ENCODE data around the gene TFR2.
A peak's percentile ranks its signal among the peaks of the same experiment; 100 is the strongest.

The TFR2 gene

DNA sequence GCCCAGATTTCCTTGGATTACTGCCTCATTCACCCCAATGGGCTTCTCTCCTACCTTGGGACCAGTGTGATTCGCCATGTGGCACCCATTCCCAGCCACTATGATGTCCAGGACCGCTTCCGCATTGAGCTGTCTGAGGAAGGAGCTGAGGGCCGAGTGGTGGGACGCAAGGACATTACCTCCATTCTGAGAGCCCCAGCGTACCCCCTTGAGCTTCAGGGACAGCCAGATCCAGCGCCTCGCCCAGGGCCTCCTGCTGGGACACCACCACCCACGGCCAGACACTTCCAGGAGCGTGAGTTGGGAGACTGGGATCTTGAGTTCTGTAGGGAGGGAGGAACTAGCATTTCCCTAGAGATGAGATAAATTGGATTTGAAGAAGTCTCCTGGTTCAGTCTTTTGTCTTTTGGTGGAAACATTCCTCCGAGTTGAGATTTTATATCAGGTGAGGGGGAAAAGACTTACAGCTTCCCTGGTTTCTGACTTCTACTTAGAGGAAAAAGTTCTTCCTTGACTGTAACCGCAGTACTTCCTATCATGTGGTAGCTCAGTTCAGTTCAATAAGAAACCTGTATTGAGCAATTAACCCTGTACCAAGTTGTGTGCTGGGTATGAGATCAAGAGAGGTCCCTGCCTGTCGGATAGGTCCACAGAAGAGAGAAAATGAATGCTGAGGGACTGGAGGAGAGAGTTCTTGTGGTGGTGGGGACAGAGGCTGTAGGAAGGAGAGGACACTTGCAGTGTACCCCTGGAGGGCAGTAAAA, 27.8 kb downstream of the TFR2 start:
- peaks cover 11% of the 10 kb centered on the region for H3K36me3 Mint-ChIP-seq
- peak overlapping the region; percentile 98 for H3K4me3 Mint-ChIP-seq

DNA sequence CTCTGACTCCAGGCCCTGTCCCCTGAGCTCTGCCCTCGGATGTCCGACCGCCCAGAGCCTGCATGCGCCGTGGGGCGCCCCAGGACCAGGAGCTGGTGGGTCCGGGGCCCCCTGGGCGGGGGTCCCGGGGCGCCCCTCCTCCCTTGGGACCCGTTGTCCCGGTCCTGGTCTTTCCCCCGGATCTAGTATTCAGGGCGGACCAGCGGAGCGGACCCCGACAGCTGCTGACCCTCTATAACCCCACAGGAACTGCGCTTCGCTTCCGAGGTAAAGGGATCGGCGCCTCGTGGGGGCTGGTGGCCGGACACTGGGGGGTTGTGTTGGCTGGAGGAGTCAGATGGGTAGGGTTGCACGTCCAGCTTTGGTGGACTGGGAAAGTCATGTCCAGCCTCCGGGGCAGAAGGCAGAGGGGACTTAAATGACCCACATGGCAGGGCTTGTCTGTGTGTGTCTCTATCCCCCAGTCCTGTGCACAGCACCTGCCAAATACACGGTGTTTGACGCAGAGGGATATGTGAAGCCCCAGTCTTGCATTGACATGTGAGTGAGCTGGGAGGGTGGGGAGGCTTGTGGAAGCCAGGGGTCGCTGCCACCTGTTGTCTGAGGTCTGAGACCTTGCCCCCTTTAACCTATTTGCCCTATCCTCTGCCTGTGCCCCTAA, 28.5 kb downstream of the TFR2 start:
- Mint-ChIP-seq H3K27ac (peak overlapping the region; percentile 94), H3K9me3 (no peaks in the 10 kb centered on the region), H3K36me3 (peaks cover 11% of the 10 kb centered on the region), H3K4me1 (peaks cover 14% of the 10 kb centered on the region), H3K27me3 (no peaks in the 10 kb centered on the region), H3K4me3 (peak overlapping the region; percentile 98)
- no peak for ATAC-seq

More for the DNA sequence above, 27.8 kb downstream of the TFR2 start:
- Mint-ChIP-seq H3K4me1 (peaks cover 14% of the 10 kb centered on the region), H3K9me3 (no peaks in the 10 kb centered on the region), H3K27ac (no peak overlapping the region), H3K27me3 (no peaks in the 10 kb centered on the region)
- ATAC-seq: no peak

DNA sequence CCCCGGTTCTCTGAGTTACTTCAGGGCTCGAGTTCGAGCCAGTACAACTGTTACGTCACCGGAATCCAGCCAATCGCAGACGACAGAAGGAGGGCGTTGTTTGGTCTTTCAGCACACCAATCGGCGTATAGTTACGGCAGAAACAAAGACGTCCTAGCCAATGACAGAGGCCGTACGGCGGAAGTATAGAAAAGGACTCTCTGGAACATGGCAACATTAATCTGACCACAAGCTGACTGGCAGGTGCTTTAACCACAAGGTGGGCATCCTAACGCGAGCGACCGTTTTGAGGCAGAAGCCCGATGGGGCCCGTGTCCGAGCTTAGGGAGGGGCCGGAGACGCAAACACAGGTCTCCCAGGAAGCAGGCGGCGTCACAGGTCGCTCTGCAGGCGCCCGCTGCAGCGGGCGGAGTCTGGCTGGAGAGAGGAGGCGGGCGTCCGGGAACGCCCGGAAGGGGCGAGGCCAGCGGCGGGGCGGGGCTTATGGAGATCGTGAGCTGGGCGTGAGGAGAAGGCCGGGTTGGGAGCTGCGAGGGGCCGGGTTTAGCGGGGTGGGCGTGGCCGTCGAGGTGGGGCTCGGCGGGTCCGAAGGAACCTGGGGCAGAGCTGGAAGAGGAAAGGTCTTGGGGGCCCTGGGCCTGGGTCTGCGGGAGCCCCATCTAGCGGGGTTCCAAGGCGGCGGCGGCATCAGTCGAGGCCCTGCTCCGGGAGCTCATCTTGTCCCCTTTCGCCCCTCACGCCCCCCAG, 29.2 kb downstream of the TFR2 start, which contains the start of gene MOSPD3:
Gene MOSPD3, plus strand, starts transcription at position 558 of the 747 bp plus-strand sequence. CDS start 252 bp downstream, outside the sequence.
- ATAC-seq: peak; percentile 97
- Mint-ChIP-seq H3K36me3 (peaks cover 11% of the 10 kb centered on the region), H3K9me3 (no peaks in the 10 kb centered on the region), H3K4me1 (peaks cover 14% of the 10 kb centered on the region), H3K4me3 (peak within 1 kb of the TSS; percentile 98), H3K27me3 (no peaks in the 10 kb centered on the region), H3K27ac (peak within 1 kb of the TSS; percentile 94)

DNA sequence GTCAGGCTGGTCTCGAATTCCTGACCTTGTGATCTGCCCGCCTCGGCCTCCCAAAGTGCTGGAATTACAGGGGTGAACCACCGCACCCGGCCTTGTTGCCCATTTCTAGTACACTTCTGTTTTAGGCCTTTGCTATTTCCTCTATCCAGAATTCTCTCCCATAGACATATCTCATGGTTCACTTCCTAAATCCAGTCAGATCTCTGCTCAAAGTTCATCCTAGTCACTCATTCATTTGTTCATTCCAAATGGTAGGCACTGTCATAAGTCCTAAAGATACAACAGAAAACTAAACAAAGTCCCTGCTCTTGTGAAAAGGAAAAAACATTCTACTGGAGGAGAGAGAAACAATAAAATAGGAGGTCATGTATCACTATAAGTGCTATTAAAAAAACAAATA, 31.4 kb downstream of the TFR2 start:
- Mint-ChIP-seq H3K36me3 (peaks cover 6% of the 10 kb centered on the region), H3K9me3 (no peaks in the 10 kb centered on the region), H3K4me1 (peaks cover 25% of the 10 kb centered on the region), H3K27me3 (no peaks in the 10 kb centered on the region), H3K4me3 (no peak overlapping the region), H3K27ac (no peak overlapping the region)
- no peak for ATAC-seq

DNA sequence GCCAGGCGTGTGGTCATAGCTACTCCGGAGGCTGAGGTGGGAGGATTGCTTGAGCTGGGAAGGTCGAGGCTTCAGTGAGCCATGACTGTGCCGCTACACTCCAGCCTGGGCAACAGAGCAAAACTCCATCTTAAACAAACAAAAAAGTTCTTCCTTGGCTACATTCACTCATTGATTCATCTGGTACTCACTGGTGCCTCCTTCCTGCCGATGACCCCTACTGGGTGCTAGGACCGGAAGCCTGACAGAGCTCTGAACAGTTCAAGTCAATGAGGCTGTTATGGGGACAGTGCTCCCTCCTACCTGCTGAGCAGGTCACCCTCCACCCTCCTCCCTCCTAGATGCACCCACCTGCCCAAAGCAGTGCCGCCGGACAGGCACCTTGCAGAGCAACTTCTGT, 34.2 kb downstream of the TFR2 start:
- H3K9me3 Mint-ChIP-seq: no peaks in the 10 kb centered on the region
- H3K4me3 Mint-ChIP-seq: no peak overlapping the region
- no peak overlapping the region for H3K27ac Mint-ChIP-seq
- H3K27me3 Mint-ChIP-seq: no peaks in the 10 kb centered on the region
- no peak for ATAC-seq
- peaks cover 22% of the 10 kb centered on the region for H3K4me1 Mint-ChIP-seq
- no peaks in the 10 kb centered on the region for H3K36me3 Mint-ChIP-seq

DNA sequence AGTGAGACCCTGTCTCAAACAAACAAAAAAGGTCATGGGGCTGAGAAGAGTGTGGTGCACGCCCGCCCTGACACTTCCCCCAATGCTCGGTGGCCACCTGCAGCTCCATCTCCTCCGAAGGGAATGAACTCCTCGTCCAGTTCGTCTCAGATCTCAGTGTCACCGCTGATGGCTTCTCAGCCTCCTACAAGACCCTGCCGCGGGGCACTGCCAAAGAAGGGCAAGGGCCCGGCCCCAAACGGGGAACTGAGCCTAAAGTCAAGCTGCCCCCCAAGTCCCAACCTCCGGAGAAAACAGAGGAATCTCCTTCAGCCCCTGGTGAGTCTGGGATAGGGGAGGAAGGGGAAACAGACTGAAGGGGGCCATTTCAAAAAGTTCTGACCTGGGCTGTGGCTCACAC, 35.0 kb downstream of the TFR2 start:
- Mint-ChIP-seq H3K36me3 (no peaks in the 10 kb centered on the region), H3K27ac (no peak overlapping the region), H3K4me1 (peaks cover 22% of the 10 kb centered on the region), H3K27me3 (no peaks in the 10 kb centered on the region), H3K4me3 (no peak overlapping the region), H3K9me3 (no peaks in the 10 kb centered on the region)
- no peak for ATAC-seq

DNA sequence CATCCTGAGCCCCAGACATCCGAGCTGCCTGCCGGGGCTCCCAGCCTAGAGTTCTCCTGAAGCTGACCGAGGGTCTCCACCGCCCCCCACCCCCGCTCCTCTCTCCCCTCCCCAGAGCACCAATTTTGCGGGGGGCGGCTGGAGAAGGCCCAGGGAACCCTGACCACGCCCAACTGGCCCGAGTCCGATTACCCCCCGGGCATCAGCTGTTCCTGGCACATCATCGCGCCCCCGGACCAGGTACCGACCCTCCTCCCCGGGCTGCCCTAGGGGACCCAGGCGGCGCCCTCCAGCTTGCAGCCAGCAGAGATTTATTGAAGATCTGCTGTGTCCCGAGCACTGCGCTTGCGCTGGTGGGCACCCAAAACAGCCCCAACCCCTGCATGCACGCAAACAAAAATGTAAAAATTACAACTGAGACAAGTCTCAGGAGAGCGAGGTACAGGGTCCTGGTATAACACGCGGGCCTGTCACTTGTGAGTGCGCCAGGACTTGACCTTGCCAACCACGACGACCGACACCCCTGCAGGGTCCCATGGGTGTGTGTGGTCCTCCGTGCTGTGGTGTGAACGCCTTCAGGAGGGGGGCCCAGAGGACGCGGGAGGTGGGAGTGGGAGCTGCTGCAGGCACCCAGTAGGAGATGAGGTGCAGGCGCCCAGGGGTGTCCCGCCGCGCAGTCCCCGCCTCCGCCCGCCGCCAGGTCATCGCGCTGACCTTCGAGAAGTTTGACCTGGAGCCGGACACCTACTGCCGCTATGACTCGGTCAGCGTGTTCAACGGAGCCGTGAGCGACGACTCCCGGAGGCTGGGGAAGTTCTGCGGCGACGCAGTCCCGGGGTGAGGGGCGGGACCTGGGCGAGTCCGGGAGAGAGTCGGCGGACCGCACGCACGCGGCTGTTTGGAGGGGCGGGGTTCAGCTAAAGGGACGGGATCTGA, 36.1 kb downstream of the TFR2 start:
- H3K27ac Mint-ChIP-seq: peak overlapping the region; percentile 62

DNA sequence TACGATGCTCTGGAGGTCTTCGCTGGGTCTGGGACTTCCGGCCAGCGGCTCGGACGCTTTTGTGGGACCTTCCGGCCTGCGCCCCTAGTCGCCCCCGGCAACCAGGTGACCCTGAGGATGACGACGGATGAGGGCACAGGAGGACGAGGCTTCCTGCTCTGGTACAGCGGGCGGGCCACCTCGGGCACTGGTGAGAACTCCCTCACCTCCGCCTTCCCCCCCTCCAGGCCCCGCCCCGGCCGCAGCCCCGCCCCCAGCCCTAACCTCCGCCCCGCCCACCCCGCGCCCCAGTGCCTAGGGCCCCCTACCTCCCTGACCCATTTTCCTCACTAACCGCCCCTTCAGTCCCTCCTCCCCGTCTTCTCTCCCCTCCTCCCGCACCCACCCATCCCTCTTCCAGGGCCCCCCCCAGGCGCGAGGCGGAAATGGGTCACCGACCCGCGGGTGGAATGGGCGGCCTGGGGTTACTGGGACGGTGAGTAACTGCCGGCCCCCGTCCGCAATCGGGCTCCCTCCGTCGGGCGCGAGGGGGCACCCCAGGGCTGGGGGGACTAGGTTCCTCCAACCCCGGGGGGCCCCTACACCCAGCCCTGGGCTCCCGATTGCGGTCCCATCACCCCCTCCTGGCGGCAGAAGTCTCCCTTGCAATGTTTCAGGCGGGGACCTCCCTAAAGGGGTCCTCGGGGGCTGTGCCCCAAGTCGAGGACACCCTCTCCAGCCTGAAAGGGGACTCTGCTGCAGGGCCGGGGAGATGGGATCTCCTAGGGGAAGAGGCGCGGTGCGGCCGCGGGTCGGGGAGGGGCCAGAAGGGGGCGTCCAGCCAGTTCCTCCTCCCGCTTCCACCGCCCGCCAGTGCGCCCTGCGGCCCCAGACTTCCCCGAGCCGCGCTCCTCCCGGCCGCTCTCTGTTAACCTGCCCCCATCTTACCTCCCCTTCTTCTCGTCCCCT, 37.0 kb downstream of the TFR2 start:
- peak; percentile 79 for ATAC-seq
- no peaks in the 10 kb centered on the region for H3K9me3 Mint-ChIP-seq
- H3K4me3 Mint-ChIP-seq: peak overlapping the region; percentile 82
- peaks cover 22% of the 10 kb centered on the region for H3K4me1 Mint-ChIP-seq
- no peaks in the 10 kb centered on the region for H3K36me3 Mint-ChIP-seq
- H3K27me3 Mint-ChIP-seq: no peaks in the 10 kb centered on the region
- H3K27ac Mint-ChIP-seq: peak overlapping the region; percentile 87

More for the DNA sequence above, 36.1 kb downstream of the TFR2 start:
- peak; percentile 24 for ATAC-seq
- Mint-ChIP-seq H3K4me1 (peaks cover 22% of the 10 kb centered on the region), H3K36me3 (no peaks in the 10 kb centered on the region), H3K9me3 (no peaks in the 10 kb centered on the region), H3K4me3 (peak overlapping the region; percentile 82), H3K27me3 (no peaks in the 10 kb centered on the region)

DNA sequence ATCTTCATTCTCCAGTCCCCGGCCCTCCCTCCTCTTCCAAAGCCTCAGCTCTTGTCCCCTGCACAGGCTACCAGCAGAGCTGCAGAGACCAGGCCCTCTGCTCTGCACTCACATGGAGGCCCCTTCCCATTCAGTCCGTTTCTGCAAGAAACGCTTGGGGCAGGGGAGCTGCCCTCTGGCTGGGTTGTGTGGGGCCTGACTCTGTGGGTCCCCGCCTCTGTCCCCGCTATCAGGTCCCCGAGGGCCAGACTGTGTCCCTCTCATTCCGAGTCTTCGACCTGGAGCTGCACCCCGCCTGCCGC, 37.7 kb downstream of the TFR2 start:
- peaks cover 22% of the 10 kb centered on the region for H3K4me1 Mint-ChIP-seq
- H3K27me3 Mint-ChIP-seq: no peaks in the 10 kb centered on the region
- no peaks in the 10 kb centered on the region for H3K9me3 Mint-ChIP-seq
- peak overlapping the region; percentile 81 for H3K4me3 Mint-ChIP-seq
- no peaks in the 10 kb centered on the region for H3K36me3 Mint-ChIP-seq
- peak; percentile 3 for ATAC-seq
- peak overlapping the region; percentile 87 for H3K27ac Mint-ChIP-seq

DNA sequence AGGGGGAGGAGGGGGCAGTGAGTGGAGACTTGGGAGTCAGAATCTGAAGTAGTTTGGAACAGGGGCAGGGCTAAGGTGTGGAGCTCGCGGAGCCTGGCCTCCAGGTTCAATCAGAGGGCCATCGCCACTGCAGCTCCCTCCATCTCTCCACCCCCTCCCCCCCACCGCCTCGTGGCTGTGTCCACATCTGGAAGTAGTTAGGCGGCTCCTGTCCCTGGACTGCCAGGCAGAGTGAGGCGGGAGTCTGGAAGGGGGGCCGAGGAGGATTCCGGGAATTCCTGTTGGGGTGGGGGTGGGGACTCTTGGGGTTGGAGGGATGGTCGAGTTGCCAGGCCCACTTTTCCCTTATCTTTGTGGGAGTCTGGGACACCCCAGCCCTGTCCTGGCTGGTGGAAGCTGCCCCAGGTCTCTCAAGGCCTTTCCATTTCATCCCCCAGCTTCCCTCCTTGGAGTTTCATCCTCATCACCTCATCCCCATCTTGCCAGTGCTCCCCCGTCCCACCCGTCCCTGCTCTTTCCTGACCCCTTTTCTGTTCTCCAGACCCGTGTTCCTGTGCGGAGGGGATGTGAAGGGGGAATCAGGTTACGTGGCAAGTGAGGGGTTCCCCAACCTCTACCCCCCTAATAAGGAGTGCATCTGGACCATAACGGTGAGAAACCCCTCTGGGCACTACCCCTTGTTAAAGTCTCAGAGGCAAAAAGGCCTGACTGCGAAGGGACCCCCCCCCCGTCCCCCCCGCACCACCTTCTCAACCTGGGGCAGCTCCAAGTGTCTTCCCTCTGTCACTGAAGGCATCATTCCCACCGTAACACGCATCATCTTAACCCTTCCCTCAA, 38.2 kb downstream of the TFR2 start:
- peak overlapping the region; percentile 81 for H3K4me3 Mint-ChIP-seq
- no peaks in the 10 kb centered on the region for H3K36me3 Mint-ChIP-seq
- H3K27ac Mint-ChIP-seq: peak overlapping the region; percentile 87
- ATAC-seq: no peak
- peaks cover 22% of the 10 kb centered on the region for H3K4me1 Mint-ChIP-seq
- H3K27me3 Mint-ChIP-seq: no peaks in the 10 kb centered on the region
- no peaks in the 10 kb centered on the region for H3K9me3 Mint-ChIP-seq

DNA sequence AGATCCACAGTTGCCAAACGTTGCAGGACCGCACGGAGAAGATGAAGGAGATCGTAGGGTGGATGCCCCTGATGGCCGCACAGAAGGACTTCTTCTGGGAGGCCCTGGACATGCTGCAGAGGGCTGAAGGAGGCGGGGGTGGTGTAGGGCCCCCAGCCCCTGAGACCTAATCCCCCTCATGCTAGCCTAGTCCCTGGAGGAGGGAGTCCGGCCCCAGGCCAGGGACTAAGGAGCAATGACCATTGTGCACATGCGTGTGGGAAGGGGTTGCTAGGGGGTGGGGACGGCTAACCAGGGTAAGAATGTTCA, 40.7 kb downstream of the TFR2 start:
- no peak for ATAC-seq
- Mint-ChIP-seq H3K4me1 (peaks cover 19% of the 10 kb centered on the region), H3K4me3 (no peak overlapping the region), H3K9me3 (no peaks in the 10 kb centered on the region), H3K36me3 (no peaks in the 10 kb centered on the region), H3K27me3 (no peaks in the 10 kb centered on the region), H3K27ac (no peak overlapping the region)

DNA sequence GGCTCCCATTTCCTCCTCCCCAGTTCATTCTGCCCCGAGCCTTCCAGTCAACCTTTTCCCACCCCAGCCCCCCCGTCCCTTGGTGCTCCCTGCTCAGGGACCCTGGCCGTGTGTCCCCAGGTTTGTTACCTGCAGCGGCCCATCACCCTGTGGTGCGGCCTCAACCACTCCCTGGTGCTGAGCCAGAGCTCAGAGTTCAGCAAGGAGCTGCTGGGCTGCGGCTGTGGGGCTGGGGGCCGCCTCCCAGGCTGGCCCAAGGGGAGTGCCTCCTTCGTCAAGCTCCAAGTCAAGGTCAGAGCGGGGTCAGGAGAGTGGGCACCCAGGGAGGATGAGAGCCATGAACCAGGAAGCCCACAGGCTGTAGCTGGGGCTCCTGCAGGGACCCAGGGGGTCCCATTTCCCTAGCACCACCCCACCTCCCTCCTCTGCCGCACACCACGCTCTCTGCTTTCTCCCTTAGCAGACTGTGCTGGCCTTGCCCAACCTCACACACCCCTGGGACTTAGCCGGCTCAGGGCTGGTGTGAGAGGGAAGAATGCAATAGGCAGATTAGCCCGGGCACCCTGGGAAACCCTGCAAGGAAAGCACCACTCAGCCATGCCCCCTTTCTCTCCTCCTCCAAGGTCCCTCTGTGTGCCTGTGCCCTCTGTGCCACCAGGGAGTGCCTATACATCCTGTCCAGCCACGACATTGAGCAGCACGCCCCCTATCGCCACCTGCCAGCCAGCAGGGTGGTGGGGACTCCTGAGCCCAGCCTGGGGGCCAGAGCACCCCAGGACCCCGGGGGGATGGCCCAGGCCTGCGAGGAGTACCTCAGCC, 41.2 kb downstream of the TFR2 start:
- no peaks in the 10 kb centered on the region for H3K9me3 Mint-ChIP-seq
- peaks cover 13% of the 10 kb centered on the region for H3K4me1 Mint-ChIP-seq
- no peak overlapping the region for H3K4me3 Mint-ChIP-seq
- no peaks in the 10 kb centered on the region for H3K36me3 Mint-ChIP-seq
- H3K27me3 Mint-ChIP-seq: no peaks in the 10 kb centered on the region
- ATAC-seq: no peak
- H3K27ac Mint-ChIP-seq: no peak overlapping the region

DNA sequence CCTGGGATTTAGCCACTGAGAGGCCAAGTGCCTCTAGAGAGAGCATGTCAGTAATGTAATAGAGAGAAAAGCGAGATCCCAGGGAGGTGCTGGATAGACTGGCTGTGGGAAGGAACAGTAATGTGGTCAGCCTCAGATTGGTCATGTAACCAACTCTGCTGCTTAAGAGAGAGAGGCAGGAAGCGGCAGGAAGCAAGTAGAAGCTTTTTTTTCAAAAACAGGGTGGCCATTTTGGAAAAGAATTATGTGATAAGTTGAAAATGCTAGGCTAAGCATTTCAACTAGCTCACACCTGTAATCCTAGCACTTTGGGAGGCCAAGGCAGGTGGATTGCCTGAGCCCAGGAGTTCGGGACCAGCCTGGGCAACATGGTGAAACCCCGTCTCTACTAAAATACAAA, 42.9 kb downstream of the TFR2 start:
- Mint-ChIP-seq H3K36me3 (no peaks in the 10 kb centered on the region), H3K9me3 (no peaks in the 10 kb centered on the region), H3K4me1 (peaks cover 1% of the 10 kb centered on the region), H3K27ac (no peak overlapping the region), H3K4me3 (no peak overlapping the region), H3K27me3 (peaks cover 8% of the 10 kb centered on the region)
- ATAC-seq: no peak

Measured in stimulated activated memory B cell treated with anti-CD40 and anti-IgM and Interleukin-4, amounts not matched to agents 10 μg/mL and 1 μg/mL and 100 μg/mL, for 72 hours (primary cell).